OCI-LY3 (cell line): ENCODE results near the gene BRICD5.
"Not testable (repeated sequence)": the region's sequence is repeated elsewhere in the genome, so short reads cannot be mapped to it uniquely, and the experiment has no call there.

Source experiments
- CTCF ChIP-seq: fragments of 200-600, 300-600 bp; sonication (generic); IDR thresholded peaks from 2 replicates; pipeline ENCODE4 v1.5.1; 2014; ENCODE audit warnings: antibody characterized with exemption, low read length, low read depth
- EZH2phosphoT487 ChIP-seq: fragments of 200-600 bp; shearing (Covaris generic); IDR thresholded peaks from 2 replicates; pipeline ENCODE4 v1.6.1; 2018; ENCODE audit warnings: antibody characterized with exemption, mixed run types, low read depth

GRCh38 chr16:2258530-2258929 is 47.9 kb upstream of the BRICD5 start:
- TF ChIP-seq CTCF, EZH2phosphoT487: not testable (repeated sequence)
